OCI-LY1 (cell line): Measurements from ENCODE around the gene CGAS.
"Not testable (repeated sequence)": the region's sequence is repeated elsewhere in the genome, so short reads cannot be mapped to it uniquely, and the experiment has no call there.

ENCODE experiments used
- CTCF ChIP-seq: fragments of 200-600 bp; sonication (generic), shearing (Covaris generic); IDR thresholded peaks from 2 replicates; pipeline ENCODE4 v1.5.1; 2017; ENCODE audit warnings: mild to moderate bottlenecking, antibody characterized with exemption, low read length, moderate library complexity, mixed read lengths
- EZH2 ChIP-seq: fragments of 200-600 bp; sonication (generic), shearing (Covaris generic); IDR thresholded peaks from 2 replicates; pipeline ENCODE4 v1.8.0; 2017; ENCODE audit warnings: borderline replicate concordance, mixed run types, mild to moderate bottlenecking, antibody characterized with exemption, low read length, moderate library complexity, mixed read lengths

GRCh38 chr6:73381531-73381930 lies 70.6 kb downstream of the CGAS start:
- TF ChIP-seq CTCF, EZH2: not testable (repeated sequence)
